Peyer's patch (tissue), 4 donors: ENCODE results near the gene OR52D1.

ENCODE experiments used
- POLR2A ChIP-seq, 2 donors: fragments of 450-650 bp; IDR thresholded peaks; one replicate each; pipeline ENCODE4 v1.5.1; 2017; ENCODE audit warnings: antibody characterized with exemption in 2 of 2, mild to moderate bottlenecking in 2 of 2, moderate library complexity in 2 of 2
- TF ChIP-seq, protein P1 (sequence below), 6 experiments: fragments of 450-650 bp in 4 of 6; fragments of 200-600 bp in 2 of 6; sonication (generic) in 1 of 6; IDR thresholded peaks; one replicate each; pipeline ENCODE4 v1.5.1; 2017 to 2019; ENCODE audit warnings: antibody characterized with exemption in 6 of 6, mild to moderate bottlenecking in 3 of 6, moderate library complexity in 1 of 6

DNA sequence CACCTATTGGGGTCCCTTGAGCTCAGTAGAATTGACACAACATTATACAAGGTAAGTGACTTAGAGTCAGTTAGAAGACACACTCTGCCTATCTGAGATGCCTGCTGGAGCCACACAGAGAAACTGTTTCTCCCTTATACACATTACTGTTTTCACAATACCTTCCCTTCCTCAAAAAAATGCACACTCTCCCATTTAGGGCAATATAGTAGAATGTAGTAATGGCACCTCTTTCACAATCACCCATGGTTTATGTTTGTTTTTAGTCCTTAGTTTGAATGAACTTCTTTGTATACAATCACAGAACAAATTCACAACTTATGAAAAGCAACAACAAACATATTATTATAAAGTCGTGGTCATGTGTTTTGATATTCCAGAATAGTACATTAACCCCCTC is 45.6 kb downstream of the OR52D1 start:
- TF ChIP-seq, protein P1, sequence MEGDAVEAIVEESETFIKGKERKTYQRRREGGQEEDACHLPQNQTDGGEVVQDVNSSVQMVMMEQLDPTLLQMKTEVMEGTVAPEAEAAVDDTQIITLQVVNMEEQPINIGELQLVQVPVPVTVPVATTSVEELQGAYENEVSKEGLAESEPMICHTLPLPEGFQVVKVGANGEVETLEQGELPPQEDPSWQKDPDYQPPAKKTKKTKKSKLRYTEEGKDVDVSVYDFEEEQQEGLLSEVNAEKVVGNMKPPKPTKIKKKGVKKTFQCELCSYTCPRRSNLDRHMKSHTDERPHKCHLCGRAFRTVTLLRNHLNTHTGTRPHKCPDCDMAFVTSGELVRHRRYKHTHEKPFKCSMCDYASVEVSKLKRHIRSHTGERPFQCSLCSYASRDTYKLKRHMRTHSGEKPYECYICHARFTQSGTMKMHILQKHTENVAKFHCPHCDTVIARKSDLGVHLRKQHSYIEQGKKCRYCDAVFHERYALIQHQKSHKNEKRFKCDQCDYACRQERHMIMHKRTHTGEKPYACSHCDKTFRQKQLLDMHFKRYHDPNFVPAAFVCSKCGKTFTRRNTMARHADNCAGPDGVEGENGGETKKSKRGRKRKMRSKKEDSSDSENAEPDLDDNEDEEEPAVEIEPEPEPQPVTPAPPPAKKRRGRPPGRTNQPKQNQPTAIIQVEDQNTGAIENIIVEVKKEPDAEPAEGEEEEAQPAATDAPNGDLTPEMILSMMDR (IDR thresholded peaks at IDR 0.05), result no peak
- TF ChIP-seq POLR2A (IDR thresholded peaks at IDR 0.05), result no peak
